Nephron progenitor cell (in vitro differentiated cells): Measurements from ENCODE around the gene APOH.
"Not testable (repeated sequence)": the region's sequence is repeated elsewhere in the genome, so short reads cannot be mapped to it uniquely, and the experiment has no call there.

Experiments
- DNase-seq: peaks from one replicate; pipeline ENCODE4 v3.0.0; 2021
- H3K27ac Mint-ChIP-seq: 2 replicates; pipeline ENCODE4 v1.8.0; 2021; ENCODE audit warnings: mild to moderate bottlenecking, moderate library complexity, mixed read lengths
- H3K27me3 Mint-ChIP-seq: 2 replicates; pipeline ENCODE4 v1.8.0; 2021; ENCODE audit warnings: mild to moderate bottlenecking, low read depth, mixed read lengths; ENCODE audit not compliant: poor library complexity
- H3K36me3 Mint-ChIP-seq: 2 replicates; pipeline ENCODE4 v1.8.0; 2021; ENCODE audit warnings: low read depth, mixed read lengths
- H3K4me1 Mint-ChIP-seq: 2 replicates; pipeline ENCODE4 v1.8.0; 2021; ENCODE audit warnings: mixed read lengths
- H3K4me3 Mint-ChIP-seq: 2 replicates; pipeline ENCODE4 v1.8.0; 2021; ENCODE audit warnings: mild to moderate bottlenecking, moderate library complexity, mixed read lengths
- H3K9me3 Mint-ChIP-seq: 2 replicates; pipeline ENCODE4 v1.8.0; 2021; ENCODE audit warnings: mild to moderate bottlenecking, moderate library complexity, mixed read lengths
- TF ChIP-seq, protein P1 (sequence below): fragments of 200-600 bp; sonication (generic); IDR thresholded peaks from 2 replicates; pipeline ENCODE4 v1.5.0; 2021; ENCODE audit warnings: antibody characterized with exemption

Gene APOH

DNA sequence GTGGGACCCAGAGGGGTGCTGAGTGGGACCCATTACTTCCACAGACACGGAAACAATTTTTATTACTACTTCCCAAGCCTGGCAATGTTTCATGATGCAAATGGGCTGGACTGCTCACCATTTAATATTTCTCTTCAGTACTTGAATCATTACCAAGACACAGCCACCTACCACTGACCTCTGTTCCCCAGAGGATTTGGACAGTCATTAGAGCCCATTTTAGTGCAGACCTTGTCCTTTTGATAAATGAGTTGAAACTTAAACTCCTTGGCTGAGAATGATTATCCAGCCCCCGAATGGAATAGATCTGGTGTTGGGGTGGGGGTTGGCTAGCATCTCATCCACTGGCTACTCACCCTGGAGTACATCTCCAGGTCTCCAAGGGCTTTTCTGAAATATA, 33.6 kb upstream of the APOH start:
- no peaks in the 10 kb centered on the region for H3K36me3 Mint-ChIP-seq
- DNase-seq = no peak
- TF ChIP-seq, protein P1, sequence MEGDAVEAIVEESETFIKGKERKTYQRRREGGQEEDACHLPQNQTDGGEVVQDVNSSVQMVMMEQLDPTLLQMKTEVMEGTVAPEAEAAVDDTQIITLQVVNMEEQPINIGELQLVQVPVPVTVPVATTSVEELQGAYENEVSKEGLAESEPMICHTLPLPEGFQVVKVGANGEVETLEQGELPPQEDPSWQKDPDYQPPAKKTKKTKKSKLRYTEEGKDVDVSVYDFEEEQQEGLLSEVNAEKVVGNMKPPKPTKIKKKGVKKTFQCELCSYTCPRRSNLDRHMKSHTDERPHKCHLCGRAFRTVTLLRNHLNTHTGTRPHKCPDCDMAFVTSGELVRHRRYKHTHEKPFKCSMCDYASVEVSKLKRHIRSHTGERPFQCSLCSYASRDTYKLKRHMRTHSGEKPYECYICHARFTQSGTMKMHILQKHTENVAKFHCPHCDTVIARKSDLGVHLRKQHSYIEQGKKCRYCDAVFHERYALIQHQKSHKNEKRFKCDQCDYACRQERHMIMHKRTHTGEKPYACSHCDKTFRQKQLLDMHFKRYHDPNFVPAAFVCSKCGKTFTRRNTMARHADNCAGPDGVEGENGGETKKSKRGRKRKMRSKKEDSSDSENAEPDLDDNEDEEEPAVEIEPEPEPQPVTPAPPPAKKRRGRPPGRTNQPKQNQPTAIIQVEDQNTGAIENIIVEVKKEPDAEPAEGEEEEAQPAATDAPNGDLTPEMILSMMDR = no peak
- peaks cover 14% of the 10 kb centered on the region for H3K9me3 Mint-ChIP-seq
- H3K4me1 Mint-ChIP-seq = peaks cover 7% of the 10 kb centered on the region
- H3K4me3 Mint-ChIP-seq = no peak overlapping the region
- H3K27ac Mint-ChIP-seq = peak overlapping the region; percentile 53
- H3K27me3 Mint-ChIP-seq = peaks cover 13% of the 10 kb centered on the region

GRCh38 chr17:66260688-66261087, 31.5 kb upstream of the APOH start:
- Mint-ChIP-seq H3K27me3 (peaks cover 11% of the 10 kb centered on the region), H3K9me3 (peaks cover 14% of the 10 kb centered on the region), H3K4me3 (no peak overlapping the region), H3K36me3 (no peaks in the 10 kb centered on the region), H3K27ac (no peak overlapping the region), H3K4me1 (peaks cover 7% of the 10 kb centered on the region)
- DNase-seq = no peak
- TF ChIP-seq, protein P1 = no peak

DNA sequence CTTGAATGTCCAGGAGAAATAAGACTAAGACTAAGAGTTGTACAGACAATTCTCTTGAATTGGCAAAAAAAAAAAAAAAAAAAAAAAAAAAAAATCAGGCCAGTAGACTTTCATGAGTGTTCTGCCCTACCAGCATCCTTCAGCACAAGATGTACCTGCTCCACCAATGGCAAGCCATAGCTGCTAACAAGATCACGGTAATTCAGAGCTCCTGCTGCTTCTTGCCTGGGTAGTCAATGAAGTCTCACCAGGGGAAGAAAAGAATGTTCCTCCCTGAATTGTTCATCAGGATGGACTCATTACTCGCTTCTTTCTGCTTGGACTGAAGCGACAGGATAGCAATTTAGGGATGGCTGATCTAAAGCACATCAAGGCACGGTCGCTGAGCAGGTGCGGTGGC, 31.1 kb upstream of the APOH start:
- DNase-seq = no peak
- Mint-ChIP-seq H3K27me3 (peaks cover 11% of the 10 kb centered on the region), H3K27ac (no peak overlapping the region), H3K4me3 (no peak overlapping the region), H3K36me3 (no peaks in the 10 kb centered on the region), H3K9me3 (peaks cover 11% of the 10 kb centered on the region), H3K4me1 (peaks cover 7% of the 10 kb centered on the region)
- TF ChIP-seq, protein P1 = no peak

GRCh38 chr17:66255527-66255971, 26.3 kb upstream of the APOH start:
- Mint-ChIP-seq H3K27ac (no peak overlapping the region), H3K9me3 (no peaks in the 10 kb centered on the region), H3K4me3 (no peak overlapping the region), H3K4me1 (no peaks in the 10 kb centered on the region), H3K27me3 (peaks cover 3% of the 10 kb centered on the region), H3K36me3 (no peaks in the 10 kb centered on the region)
- TF ChIP-seq, protein P1 = no peak
- no peak for DNase-seq

DNA sequence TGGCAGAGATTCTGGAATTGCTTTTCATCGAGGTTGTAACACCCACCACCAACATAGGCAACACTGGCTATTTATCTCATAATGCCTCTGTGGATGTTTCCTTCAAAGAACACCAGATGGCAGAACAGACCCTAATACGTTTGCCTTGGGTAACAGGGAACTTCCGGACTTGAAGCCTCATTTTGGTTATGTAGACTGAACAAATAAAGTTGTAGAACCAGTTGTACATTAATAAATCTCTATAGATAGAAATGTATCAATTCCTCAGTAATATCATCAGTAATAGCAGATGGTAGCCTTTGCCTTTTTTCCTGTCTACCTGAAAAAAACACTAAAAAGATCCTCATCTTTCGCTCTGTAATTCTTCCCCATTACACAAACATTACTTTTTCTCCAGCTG, 25.9 kb upstream of the APOH start:
- H3K9me3 Mint-ChIP-seq = no peaks in the 10 kb centered on the region
- H3K4me3 Mint-ChIP-seq = no peak overlapping the region
- no peaks in the 10 kb centered on the region for H3K36me3 Mint-ChIP-seq
- H3K27ac Mint-ChIP-seq = no peak overlapping the region
- peaks cover 3% of the 10 kb centered on the region for H3K27me3 Mint-ChIP-seq
- no peaks in the 10 kb centered on the region for H3K4me1 Mint-ChIP-seq
- DNase-seq = no peak
- TF ChIP-seq, protein P1 = peak; percentile 70

- not testable (repeated sequence) for H3K27ac Mint-ChIP-seq, H3K4me3 Mint-ChIP-seq, H3K9me3 Mint-ChIP-seq, H3K36me3 Mint-ChIP-seq, H3K27me3 Mint-ChIP-seq, H3K4me1 Mint-ChIP-seq, DNase-seq
Observed at GRCh38 chr17:66253458-66253857, 24.2 kb upstream of the APOH start.
